Thoracic aorta (tissue), 2 donors: ENCODE measurements around the gene LRCOL1. TPM values are rescaled to one million over a fixed set of nuclear protein-coding genes. Genes with fewer than 3 reads are reported as not detected.
A peak's percentile ranks its signal among the peaks of the same experiment; 100 is the strongest.

ENCODE experiments used
- ATAC-seq: fragments of 150-250 bp; one replicate; pipeline ENCODE4 v1.8.0; 2017; ENCODE audit warnings: low read depth; ENCODE audit not compliant: insufficient number of reproducible peaks, low FRiP score
- DNase-seq: peaks from one replicate; pipeline ENCODE4 v3.0.0-alpha.2; 2020; ENCODE audit warnings: low spot score
- H3K27ac ChIP-seq, 2 donors: fragments of 200-600 bp; sonication (generic); 1 replicate in 1 of 2; 2 replicates in 1 of 2; pipeline ENCODE4 v1.5.1; 2016; ENCODE audit warnings: mild to moderate bottlenecking in 2 of 2, moderate library complexity in 2 of 2
- H3K27me3 ChIP-seq: fragments of 200-600 bp; sonication (generic); replicated peaks from 2 replicates; pipeline ENCODE4 v1.6.0; 2016; ENCODE audit warnings: mild to moderate bottlenecking; ENCODE audit not compliant: insufficient read depth
- H3K36me3 ChIP-seq: fragments of 200-600 bp; sonication (generic); one replicate; pipeline ENCODE4 v1.5.1; 2016
- H3K4me1 ChIP-seq, 2 donors: fragments of 200-600 bp; sonication (generic); 1 replicate in 1 of 2; 2 replicates in 1 of 2; pipeline versions ENCODE4 v1.5.1 to v1.6.0; 2016; ENCODE audit warnings: low read depth in 2 of 2, mild to moderate bottlenecking in 1 of 2; ENCODE audit not compliant: control insufficient read depth in 1 of 2
- H3K4me3 ChIP-seq: fragments of 200-600 bp; sonication (generic); 2 replicates; pipeline ENCODE4 v1.5.1; 2016; ENCODE audit warnings: mild to moderate bottlenecking
- H3K9me3 ChIP-seq: fragments of 200-600 bp; sonication (generic); 2 replicates; pipeline ENCODE4 v1.5.1; 2016
- total RNA-seq, 2 donors: library from RNA; depleted of rRNA; stranded (reverse); fragments of >200 nt; gene quantifications; one replicate each; pipeline versions ENCODE4 v1.1.0 to v1.2.3, GENCODE V29; 2016
- TF ChIP-seq, protein P1 (sequence below): fragments of 200-600 bp; sonication (generic); IDR thresholded peaks from one replicate; pipeline ENCODE4 v1.5.1; 2019; ENCODE audit warnings: antibody characterized with exemption

LRCOL1 gene
- total RNA-seq, 2 donors from 2014 or later = not detected

DNA sequence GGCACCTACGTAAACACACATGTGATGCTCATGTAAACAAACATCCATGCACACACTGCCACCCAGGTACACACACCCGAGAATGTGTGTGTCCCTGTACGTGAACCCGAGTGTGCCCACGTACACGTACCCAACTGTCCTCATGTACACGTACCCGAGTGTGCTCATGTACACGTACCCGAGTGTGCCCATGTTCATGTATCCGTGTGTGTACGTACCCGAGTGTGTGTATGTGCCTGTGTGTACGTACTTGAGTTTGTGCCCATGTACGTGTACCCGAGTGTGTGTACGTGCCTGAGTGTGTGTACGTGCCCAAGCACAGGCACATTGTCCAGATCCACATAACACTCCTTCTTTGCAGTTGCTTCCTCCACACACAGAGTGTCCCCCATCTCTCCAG, 45.0 kb downstream of the LRCOL1 start:
- TF ChIP-seq, protein P1, sequence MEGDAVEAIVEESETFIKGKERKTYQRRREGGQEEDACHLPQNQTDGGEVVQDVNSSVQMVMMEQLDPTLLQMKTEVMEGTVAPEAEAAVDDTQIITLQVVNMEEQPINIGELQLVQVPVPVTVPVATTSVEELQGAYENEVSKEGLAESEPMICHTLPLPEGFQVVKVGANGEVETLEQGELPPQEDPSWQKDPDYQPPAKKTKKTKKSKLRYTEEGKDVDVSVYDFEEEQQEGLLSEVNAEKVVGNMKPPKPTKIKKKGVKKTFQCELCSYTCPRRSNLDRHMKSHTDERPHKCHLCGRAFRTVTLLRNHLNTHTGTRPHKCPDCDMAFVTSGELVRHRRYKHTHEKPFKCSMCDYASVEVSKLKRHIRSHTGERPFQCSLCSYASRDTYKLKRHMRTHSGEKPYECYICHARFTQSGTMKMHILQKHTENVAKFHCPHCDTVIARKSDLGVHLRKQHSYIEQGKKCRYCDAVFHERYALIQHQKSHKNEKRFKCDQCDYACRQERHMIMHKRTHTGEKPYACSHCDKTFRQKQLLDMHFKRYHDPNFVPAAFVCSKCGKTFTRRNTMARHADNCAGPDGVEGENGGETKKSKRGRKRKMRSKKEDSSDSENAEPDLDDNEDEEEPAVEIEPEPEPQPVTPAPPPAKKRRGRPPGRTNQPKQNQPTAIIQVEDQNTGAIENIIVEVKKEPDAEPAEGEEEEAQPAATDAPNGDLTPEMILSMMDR = no peak
- no peak for ATAC-seq
- Histone ChIP-seq H3K27me3 (no peaks in the 10 kb centered on the region), H3K9me3 (no peaks in the 10 kb centered on the region), H3K27ac (no peak overlapping the region), H3K4me3 (no peak overlapping the region), H3K4me1 (peaks cover 0 to 8% of the 10 kb centered on the region in 2 donors), H3K36me3 (no peaks in the 10 kb centered on the region)
- DNase-seq = no peak

DNA sequence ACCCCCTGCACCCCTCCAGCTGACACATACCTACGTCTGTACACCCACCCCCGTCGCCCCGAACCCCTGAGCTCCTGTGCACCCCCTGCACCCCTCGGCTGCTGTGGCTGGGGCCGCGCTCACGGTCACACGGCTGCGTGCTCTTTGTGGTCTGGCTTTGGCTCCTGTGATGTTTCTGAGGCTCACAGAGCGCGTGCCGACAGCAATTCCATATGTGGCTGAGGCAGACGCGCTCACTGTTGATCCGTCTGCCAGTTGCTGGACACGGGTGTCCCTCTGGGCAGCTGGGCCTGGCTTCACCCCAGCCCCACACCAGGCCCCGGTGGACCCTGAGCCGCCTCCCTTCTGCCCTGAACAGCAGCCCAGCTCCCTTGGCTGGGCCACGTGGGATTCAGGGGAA, 46.5 kb downstream of the LRCOL1 start:
- ATAC-seq (no peak), DNase-seq (no peak)
- Histone ChIP-seq H3K27me3 (no peaks in the 10 kb centered on the region), H3K36me3 (no peaks in the 10 kb centered on the region), H3K4me1 (peaks cover 3 to 18% of the 10 kb centered on the region in 2 donors), H3K4me3 (no peak overlapping the region), H3K9me3 (no peaks in the 10 kb centered on the region), H3K27ac (no peak overlapping the region)
- TF ChIP-seq, protein P1 = no peak

DNA sequence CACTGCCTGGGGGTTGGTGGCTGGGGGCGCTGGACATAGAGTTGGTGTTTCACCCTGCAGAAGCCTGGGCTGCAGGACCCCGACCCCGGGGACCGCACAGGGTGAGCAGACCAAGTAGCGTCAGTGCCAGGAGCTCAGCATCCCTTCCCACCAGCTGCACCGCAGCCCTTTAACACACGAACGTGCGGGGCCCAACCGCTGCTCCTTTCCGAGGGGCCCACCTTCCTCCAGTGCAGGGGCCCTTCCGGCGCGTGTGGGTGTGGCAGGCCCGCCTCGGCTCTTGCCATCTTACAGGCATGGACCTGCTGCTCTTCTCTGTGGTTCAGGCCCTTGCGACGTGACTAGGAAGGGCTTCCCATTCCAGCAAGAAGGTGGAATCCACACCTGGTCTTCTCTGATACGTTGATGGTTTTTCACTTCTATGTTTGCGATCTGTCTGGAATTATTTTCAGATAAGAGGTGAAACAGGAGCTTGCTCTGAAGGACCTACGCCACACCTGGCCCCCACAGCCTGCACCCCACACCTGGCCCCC, 47.8 kb downstream of the LRCOL1 start:
- Histone ChIP-seq H3K9me3 (no peaks in the 10 kb centered on the region), H3K36me3 (no peaks in the 10 kb centered on the region), H3K4me3 (no peak overlapping the region), H3K27me3 (no peaks in the 10 kb centered on the region), H3K4me1 (peaks cover 3 to 22% of the 10 kb centered on the region in 2 donors), H3K27ac (no peak overlapping the region)
- TF ChIP-seq, protein P1 = no peak
- ATAC-seq (no peak), DNase-seq (no peak)

DNA sequence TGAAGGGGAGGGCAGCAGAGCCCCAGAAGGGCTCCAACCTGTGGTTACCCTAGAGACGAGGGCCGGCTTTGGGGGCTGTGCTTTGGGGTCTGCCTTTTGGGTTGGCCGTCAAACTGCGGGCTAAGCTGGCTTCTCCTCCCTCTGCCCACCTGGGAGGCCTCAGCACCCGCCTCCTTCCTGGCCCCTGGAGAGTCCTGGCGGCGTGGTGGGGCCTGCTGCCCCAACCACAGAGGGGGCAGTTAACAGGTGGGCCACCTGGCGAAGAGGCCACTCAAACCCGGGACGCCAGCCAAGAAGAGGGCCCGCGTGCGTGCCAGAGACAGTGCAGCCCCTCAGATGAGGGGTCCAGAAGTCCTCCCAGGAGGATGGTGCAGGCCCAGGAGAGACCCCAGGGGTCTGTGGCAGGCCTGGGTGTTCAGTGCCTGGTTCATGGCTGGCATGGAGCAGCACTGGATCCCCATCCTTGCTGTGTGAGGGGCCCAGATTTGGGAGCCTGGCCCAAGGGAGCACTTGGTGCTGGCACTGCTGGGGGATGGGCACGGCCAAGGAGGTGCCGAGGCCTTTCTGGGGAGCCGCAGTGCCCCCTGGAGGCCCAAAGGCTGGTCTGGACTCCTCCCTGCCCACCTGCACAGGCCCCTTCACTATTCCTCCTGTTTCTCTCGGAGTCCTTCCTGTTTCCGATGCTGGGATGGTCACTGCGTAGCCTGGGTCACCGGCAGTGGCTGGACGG, 48.8 kb downstream of the LRCOL1 start:
- no peaks in the 10 kb centered on the region for H3K9me3 ChIP-seq
- H3K27ac ChIP-seq = no peak overlapping the region
- TF ChIP-seq, protein P1 = no peak
- H3K27me3 ChIP-seq = no peaks in the 10 kb centered on the region
- H3K4me1 ChIP-seq = peaks cover 3 to 22% of the 10 kb centered on the region in 2 donors
- H3K36me3 ChIP-seq = no peaks in the 10 kb centered on the region
- DNase-seq (no peak), ATAC-seq (no peak)
- no peak overlapping the region for H3K4me3 ChIP-seq

DNA sequence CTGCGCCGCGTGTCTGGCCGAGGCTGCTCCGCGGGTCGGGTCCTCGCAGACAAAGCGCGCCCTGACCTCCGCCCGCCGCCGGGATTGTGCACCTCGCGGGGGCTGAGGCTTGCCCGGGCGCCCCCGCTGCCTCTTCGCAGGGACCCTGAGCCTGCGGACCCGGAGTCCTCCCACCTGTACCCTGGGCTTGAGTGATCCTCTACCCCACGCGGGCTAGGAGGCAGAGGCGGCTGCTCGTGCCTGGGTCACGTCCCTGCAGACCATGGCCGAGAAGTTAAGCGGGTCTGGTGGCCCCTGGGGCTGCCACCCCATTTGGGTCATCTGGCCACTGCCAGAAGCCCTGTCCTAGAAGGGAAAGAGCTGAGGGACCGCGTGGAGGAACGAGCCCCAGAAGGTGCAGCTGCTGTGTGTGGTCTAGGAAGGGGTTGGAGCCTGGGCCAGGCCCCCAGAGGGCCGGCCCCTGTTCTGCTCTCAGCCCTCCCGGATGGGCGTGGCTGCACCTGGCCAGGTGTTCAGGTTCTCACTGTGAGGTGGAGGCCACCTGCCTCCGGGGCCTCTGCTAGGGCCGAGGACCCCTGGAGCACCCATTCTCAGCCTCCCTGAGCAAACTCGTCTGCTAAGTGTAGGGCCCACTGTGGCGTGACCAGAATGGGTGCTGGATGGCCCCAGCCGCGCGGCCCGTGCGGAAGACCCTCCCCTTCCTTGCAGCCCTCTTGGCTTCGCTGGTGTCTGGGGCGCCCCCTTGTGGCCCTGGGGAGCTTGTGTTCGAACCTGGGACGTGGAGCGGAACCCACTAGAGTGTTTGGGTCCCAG, 49.6 kb downstream of the LRCOL1 start:
- Histone ChIP-seq H3K27ac (no peak overlapping the region), H3K4me1 (peaks cover 3 to 22% of the 10 kb centered on the region in 2 donors), H3K27me3 (no peaks in the 10 kb centered on the region), H3K4me3 (peak overlapping the region; percentile 79), H3K9me3 (no peaks in the 10 kb centered on the region), H3K36me3 (no peaks in the 10 kb centered on the region)
- DNase-seq = no peak
- TF ChIP-seq, protein P1 = peak; percentile 39
- ATAC-seq = no peak
